ELR (cell line): ENCODE measurements around the gene CARD16.

ENCODE experiments used
- DNase-seq: peaks from one replicate; pipeline ENCODE4 v3.0.0-alpha.2; 2015; ENCODE audit warnings: low read depth

Gene CARD16

GRCh38 chr11:104992781-104993180 is 52.4 kb downstream of the CARD16 start:
- no peak for DNase-seq

DNA sequence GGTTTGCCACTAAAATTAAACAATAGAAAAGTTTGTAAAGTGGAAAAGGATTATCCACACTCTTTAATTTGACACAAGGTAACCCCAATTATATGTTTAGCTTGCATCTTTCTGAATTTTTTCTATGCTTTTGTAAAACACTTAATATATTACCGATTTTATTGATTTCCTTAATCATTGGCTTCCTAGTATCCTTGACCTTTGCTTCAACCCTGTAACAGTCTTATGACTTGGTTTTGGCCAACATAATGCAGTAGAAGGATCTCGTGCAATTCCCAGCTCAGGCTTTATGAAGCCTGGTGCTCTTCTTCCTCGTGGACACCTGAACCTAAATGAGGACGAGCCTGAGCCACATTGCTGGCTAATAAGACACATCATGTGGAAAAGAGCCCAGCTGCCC is 53.1 kb downstream of the CARD16 start:
- DNase-seq, result no peak
